Aorta (tissue), 5 donors: ENCODE measurements around the gene RBP3. TPM values are rescaled to one million over a fixed set of nuclear protein-coding genes. Genes with fewer than 3 reads are reported as not detected.
A peak's percentile ranks its signal among the peaks of the same experiment; 100 is the strongest.

Source experiments
- ATAC-seq: fragments of 200-7000 bp; cut with Tn5 transposase; one replicate; pipeline ENCODE4 v1.9.1; 2022; ENCODE audit warnings: moderate library complexity; ENCODE audit not compliant: low FRiP score
- DNase-seq, 2 donors: peaks; one replicate each; pipeline ENCODE4 v3.0.0-alpha.2; 2020
- H3K27ac ChIP-seq, 2 donors: one replicate each; pipeline ENCODE4 v1.5.1; 2013; ENCODE audit warnings: low read length in 2 of 2, mild to moderate bottlenecking in 2 of 2, moderate library complexity in 2 of 2, control low read depth in 1 of 2, inconsistent platforms in 1 of 2, low read depth in 1 of 2
- H3K27me3 ChIP-seq, 2 donors: one replicate each; pipeline ENCODE4 v1.6.1; 2013; ENCODE audit warnings: control low read depth in 1 of 2, low read length in 1 of 2, mild to moderate bottlenecking in 1 of 2, moderate library complexity in 1 of 2; ENCODE audit not compliant: insufficient read depth in 2 of 2, control insufficient read depth in 1 of 2
- H3K36me3 ChIP-seq, 2 donors: one replicate each; pipeline ENCODE4 v1.6.1; 2013; ENCODE audit warnings: control low read depth in 1 of 2, low read length in 1 of 2, mild to moderate bottlenecking in 1 of 2; ENCODE audit not compliant: insufficient read depth in 2 of 2, control insufficient read depth in 1 of 2
- H3K4me1 ChIP-seq, 2 donors: one replicate each; pipeline ENCODE4 v1.6.1; 2013; ENCODE audit warnings: low read length in 2 of 2, control low read depth in 1 of 2, mild to moderate bottlenecking in 1 of 2, moderate library complexity in 1 of 2; ENCODE audit not compliant: insufficient read depth in 2 of 2, control insufficient read depth in 1 of 2
- H3K4me3 ChIP-seq, 2 donors: one replicate each; pipeline ENCODE4 v1.5.1; 2013; ENCODE audit warnings: low read length in 2 of 2, control low read depth in 1 of 2, mild to moderate bottlenecking in 1 of 2
- H3K9me3 ChIP-seq: one replicate; pipeline ENCODE4 v1.6.1; 2013; ENCODE audit warnings: mild to moderate bottlenecking, low read length; ENCODE audit not compliant: control insufficient read depth
- WGBS, 2 donors: extraction: QIAGEN DNeasy Blood & Tissue Kit; methylation state at CpG; one replicate each; pipeline ENCODE4 v1.1.7; 2013; 5-methylcytosine and 5-hydroxymethylcytosine counted together
- intact Hi-C, 2 donors: fragments of 100-400 bp; cut with DNase I; formaldehyde crosslinking; loops; one replicate each; pipeline versions ENCODE4 v1.14.2 to v1.15.0; 2022
- long read RNA-seq, 2 donors: library from polyadenylated mRNA; unstranded; transcript quantifications; one replicate each; pipeline ENCODE4 v2.0.0, GENCODE V29; 2020 to 2021
- polyA plus RNA-seq, 2 donors: library from polyadenylated mRNA; stranded (reverse); fragments of 200-250 nt; gene quantifications; one replicate each; pipeline ENCODE4 v1.2.3, GENCODE V29; 2013
- total RNA-seq, 2 donors: library from RNA; stranded (reverse); fragmentation: NEBNext Ultra II Directional; extraction: Animal tissue kit (Norgen Biotek cat#: 25700); gene quantifications; one replicate each; pipeline ENCODE4 v1.2.1, GENCODE V29; 2021
- donor health status: healthy with polysubstance abuse.
- donor health status: Bipolar disorder and iron deficiency.
- donor health status: DM: no; HTN: no; CAD: no.
- donor health status: DM: no; HTN: no; CAD: no.
- donor health status: DM: yes; HTN: yes; CAD: no.

The RBP3 gene
- not detected for total RNA-seq
- polyA plus RNA-seq: not detected
- long read RNA-seq, donor 1: 0 reads
- long read RNA-seq, donor 2: 0 reads

DNA sequence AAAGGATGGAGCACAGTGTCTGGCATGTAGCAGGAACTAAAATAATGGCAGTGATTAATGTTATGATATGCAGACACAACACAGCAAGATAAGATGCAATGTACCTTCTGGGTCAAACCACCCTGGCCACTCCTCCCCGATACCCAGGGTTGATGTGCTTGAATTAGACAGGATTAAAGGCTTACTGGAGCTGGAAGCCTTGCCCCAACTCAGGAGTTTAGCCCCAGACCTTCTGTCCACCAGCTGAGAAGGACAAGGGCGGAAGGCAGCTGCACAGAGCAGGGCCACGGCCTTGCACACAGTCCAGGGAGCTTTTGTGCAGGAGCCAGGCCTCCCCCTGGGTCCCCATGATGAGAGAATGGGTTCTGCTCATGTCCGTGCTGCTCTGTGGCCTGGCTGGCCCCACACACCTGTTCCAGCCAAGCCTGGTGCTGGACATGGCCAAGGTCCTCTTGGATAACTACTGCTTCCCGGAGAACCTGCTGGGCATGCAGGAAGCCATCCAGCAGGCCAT, at the start of gene RBP3:
Gene RBP3, plus strand, starts transcription at position 226 of the 514 bp plus-strand sequence. Its CDS starts 122 bp downstream, at position 348.
- Histone ChIP-seq H3K4me1 (no peaks in the 10 kb centered on the region), H3K27me3 (no peaks in the 10 kb centered on the region), H3K9me3 (no peaks in the 10 kb centered on the region), H3K27ac (no peak within 1 kb of the TSS), H3K36me3 (no peaks in the 10 kb centered on the region), H3K4me3 (no peak within 1 kb of the TSS)
- intact Hi-C loops: no loop called here
- WGBS, 2 donors: 86 to 89% methylated on average over 5 of the region's 5 CpGs
- peak in 1 of 2 donors; percentile 45 for DNase-seq
- no peak for ATAC-seq

GRCh38 chr10:47298715-47299114, 49.4 kb upstream of the RBP3 start:
- no peak overlapping the region for H3K4me3 ChIP-seq
- no peak for ATAC-seq
- H3K27ac ChIP-seq: no peak overlapping the region
- 18 to 30% methylated on average over 1 of the region's 1 CpG for WGBS, 2 donors
- no peaks in the 10 kb centered on the region for H3K27me3 ChIP-seq
- H3K9me3 ChIP-seq: no peaks in the 10 kb centered on the region
- intact Hi-C loops: no loop called here
- no peaks in the 10 kb centered on the region for H3K4me1 ChIP-seq
- DNase-seq: no peak
- H3K36me3 ChIP-seq: no peaks in the 10 kb centered on the region

- ATAC-seq (no peak), DNase-seq (no peak)
- H3K4me3 ChIP-seq: peak within 1 kb of the TSS; percentile 1 to 47
- no peak within 1 kb of the TSS for H3K27ac ChIP-seq
- H3K36me3 ChIP-seq: no peaks in the 10 kb centered on the region
- H3K4me1 ChIP-seq: no peaks in the 10 kb centered on the region
- no peaks in the 10 kb centered on the region for H3K27me3 ChIP-seq
- WGBS, 2 donors: 5 to 6% methylated on average over 48 to 64 of the region's 64 CpGs
- no peaks in the 10 kb centered on the region for H3K9me3 ChIP-seq
- intact Hi-C loops: loop anchor here in 1 of 2 donors (10.0 kb wide), 1 partner anchor 135 kb away; no protein-coding TSS in a partner anchor
These were observed 48.3 kb upstream of the RBP3 start, which contains the start of gene GDF10 for GRCh38 chr10:47299611-47300428. Gene GDF10, plus strand, starts transcription at chr10:47300197. Its CDS starts 455 bp downstream, at chr10:47300652.

DNA sequence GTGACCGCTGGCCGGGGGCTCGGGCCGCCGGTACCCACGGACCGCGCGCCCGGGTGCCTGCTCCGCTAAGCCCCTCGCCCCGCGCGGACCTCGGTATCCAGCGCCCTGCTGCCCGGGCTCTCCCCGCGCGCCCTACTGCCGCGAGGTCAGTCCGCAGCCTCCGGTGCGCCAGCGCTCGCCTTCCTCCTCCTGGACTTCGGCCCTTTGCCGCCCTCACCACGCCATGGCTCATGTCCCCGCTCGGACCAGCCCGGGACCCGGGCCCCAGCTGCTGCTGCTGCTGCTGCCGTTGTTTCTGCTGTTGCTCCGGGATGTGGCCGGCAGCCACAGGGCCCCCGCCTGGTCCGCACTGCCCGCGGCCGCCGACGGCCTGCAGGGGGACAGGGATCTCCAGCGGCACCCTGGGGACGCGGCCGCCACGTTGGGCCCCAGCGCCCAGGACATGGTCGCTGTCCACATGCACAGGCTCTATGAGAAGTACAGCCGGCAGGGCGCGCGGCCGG, 47.7 kb upstream of the RBP3 start:
- DNase-seq (no peak), ATAC-seq (peak; percentile 39)
- H3K27me3 ChIP-seq: no peaks in the 10 kb centered on the region
- no peak overlapping the region for H3K27ac ChIP-seq
- no peaks in the 10 kb centered on the region for H3K36me3 ChIP-seq
- no peaks in the 10 kb centered on the region for H3K9me3 ChIP-seq
- intact Hi-C loops: loop anchor here in 1 of 2 donors (10.0 kb wide), 1 partner anchor 136 kb away; no protein-coding TSS in a partner anchor
- no peaks in the 10 kb centered on the region for H3K4me1 ChIP-seq
- WGBS, 2 donors: 1 to 2% methylated on average over 47 to 57 of the region's 57 CpGs
- peak overlapping the region; percentile 1 to 47 for H3K4me3 ChIP-seq

DNA sequence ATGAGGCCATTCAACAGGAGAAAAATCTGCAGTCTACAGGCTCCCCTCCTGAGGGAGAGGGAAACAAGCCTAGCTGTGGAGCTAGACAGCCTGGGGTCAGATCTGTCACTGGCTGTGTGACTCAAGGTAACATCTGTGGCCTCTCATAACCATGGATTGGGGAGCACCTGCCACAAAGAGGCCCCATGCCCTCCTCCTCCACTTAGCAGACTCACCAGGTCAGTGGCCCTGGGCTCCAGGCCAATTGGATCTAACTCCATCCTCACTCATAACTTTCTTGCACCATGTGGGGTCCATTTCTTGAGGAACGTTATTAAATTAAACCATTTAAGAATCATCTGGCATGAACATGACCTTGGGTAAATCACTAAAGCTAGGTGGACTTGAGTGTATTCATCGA, 46.3 kb upstream of the RBP3 start:
- Histone ChIP-seq H3K27me3 (no peaks in the 10 kb centered on the region), H3K4me3 (no peak overlapping the region), H3K27ac (no peak overlapping the region), H3K9me3 (no peaks in the 10 kb centered on the region), H3K36me3 (no peaks in the 10 kb centered on the region), H3K4me1 (no peaks in the 10 kb centered on the region)
- ATAC-seq (no peak), DNase-seq (no peak)
- WGBS, 2 donors: 48 to 50% methylated on average over 2 of the region's 2 CpGs
- intact Hi-C loops: loop anchor here in 1 of 2 donors (10.0 kb wide), 1 partner anchor 137 kb away; no protein-coding TSS in a partner anchor

DNA sequence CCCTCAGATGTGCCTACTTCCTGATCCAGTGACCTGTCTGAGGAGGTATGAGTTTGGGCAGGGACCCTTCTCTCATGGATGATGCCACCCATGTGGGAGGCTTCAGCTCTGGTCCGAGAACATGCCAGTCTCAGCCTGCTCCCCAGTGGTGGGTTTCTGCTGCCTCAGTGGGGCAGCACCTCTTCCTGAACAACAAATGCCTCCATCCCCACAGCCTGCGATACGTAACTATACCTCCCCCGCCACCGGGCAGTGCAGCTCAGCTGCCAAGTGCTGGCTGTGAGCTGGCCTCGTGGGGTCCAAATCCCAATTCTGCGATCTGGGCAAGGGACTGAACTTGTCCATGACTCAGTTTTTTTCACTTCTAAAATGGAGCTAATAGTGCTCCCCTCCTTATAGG, 45.1 kb upstream of the RBP3 start:
- H3K4me3 ChIP-seq: no peak overlapping the region
- no peaks in the 10 kb centered on the region for H3K36me3 ChIP-seq
- H3K9me3 ChIP-seq: no peaks in the 10 kb centered on the region
- WGBS, 2 donors: 59 to 74% methylated on average over 7 of the region's 7 CpGs
- no peaks in the 10 kb centered on the region for H3K27me3 ChIP-seq
- no peaks in the 10 kb centered on the region for H3K4me1 ChIP-seq
- intact Hi-C loops: loop anchor here in 1 of 2 donors (10.0 kb wide), 1 partner anchor 138 kb away; no protein-coding TSS in a partner anchor
- no peak overlapping the region for H3K27ac ChIP-seq
- no peak for ATAC-seq
- no peak for DNase-seq

- no peaks in the 10 kb centered on the region for H3K27me3 ChIP-seq
- H3K36me3 ChIP-seq: no peaks in the 10 kb centered on the region
- H3K27ac ChIP-seq: no peak overlapping the region
- WGBS, 2 donors: 91 to 92% methylated on average over 6 of the region's 6 CpGs
- ATAC-seq (no peak), DNase-seq (no peak)
- intact Hi-C loops: loop anchor here in 1 of 2 donors (10.0 kb wide), 1 partner anchor 139 kb away; no protein-coding TSS in a partner anchor
- no peak overlapping the region for H3K4me3 ChIP-seq
- H3K4me1 ChIP-seq: no peaks in the 10 kb centered on the region
- H3K9me3 ChIP-seq: no peaks in the 10 kb centered on the region
These were observed 44.3 kb upstream of the RBP3 start for GRCh38 chr10:47303866-47304265.

- H3K36me3 ChIP-seq: no peaks in the 10 kb centered on the region
- ATAC-seq: no peak
- no peak overlapping the region for H3K27ac ChIP-seq
- H3K27me3 ChIP-seq: no peaks in the 10 kb centered on the region
- intact Hi-C loops: loop anchor here in 1 of 2 donors (10.0 kb wide), 1 partner anchor 141 kb away; no protein-coding TSS in a partner anchor
- no peak for DNase-seq
- WGBS, 2 donors: 55 to 75% methylated on average over 2 of the region's 2 CpGs
- H3K4me3 ChIP-seq: no peak overlapping the region
- H3K4me1 ChIP-seq: no peaks in the 10 kb centered on the region
- H3K9me3 ChIP-seq: no peaks in the 10 kb centered on the region
These were observed 42.6 kb upstream of the RBP3 start for GRCh38 chr10:47305566-47305965.
